HCT116 (cell line): ENCODE data around the gene ONECUT3.

ENCODE experiments used
- ATF3 ChIP-seq: IDR thresholded peaks from 2 replicates; pipeline ENCODE4 v1.6.1; 2012
- CTCF ChIP-seq, 3 experiments: fragments of 200-600 bp in 1 of 3; sonication (generic) in 1 of 3; IDR thresholded peaks in 2 of 3; conservative IDR thresholded peaks in 1 of 3; 2 replicates each; pipeline ENCODE4 v1.5.1; 2012 to 2017; ENCODE audit warnings: low read depth in 2 of 3, low read length in 2 of 3, antibody characterized with exemption in 1 of 3, borderline replicate concordance in 1 of 3, control low read depth in 1 of 3, mild to moderate bottlenecking in 1 of 3, mixed read lengths in 1 of 3, mixed run types in 1 of 3, moderate library complexity in 1 of 3; ENCODE audit not compliant: insufficient read depth in 1 of 3
- EZH2 ChIP-seq: fragments of 200-600 bp; sonication (generic); IDR thresholded peaks from 2 replicates; pipeline ENCODE4 v1.6.1; 2017; ENCODE audit warnings: antibody characterized with exemption, mixed run types
- EZH2phosphoT487 ChIP-seq: fragments of 200-600 bp; IDR thresholded peaks from 2 replicates; pipeline ENCODE4 v1.6.1; 2018; ENCODE audit warnings: antibody characterized with exemption, borderline replicate concordance
- FOSL1 ChIP-seq: IDR thresholded peaks from 2 replicates; pipeline ENCODE4 v1.6.1; 2012; ENCODE audit warnings: low read depth
- JUND ChIP-seq: IDR thresholded peaks from 2 replicates; pipeline ENCODE4 v1.6.1; 2012
- MAX ChIP-seq: IDR thresholded peaks from 2 replicates; pipeline ENCODE4 v1.6.1; 2012
- POLR2A ChIP-seq: IDR thresholded peaks from 2 replicates; pipeline ENCODE4 v1.7.0; 2011; ENCODE audit warnings: borderline replicate concordance; ENCODE audit not compliant: insufficient read depth, insufficient read length; ENCODE audit errors: extremely low read depth
- POLR2AphosphoS5 ChIP-seq: IDR thresholded peaks from 2 replicates; pipeline ENCODE4 v1.6.1; 2011; ENCODE audit warnings: mild to moderate bottlenecking, low read depth, low read length, moderate library complexity
- REST ChIP-seq: IDR thresholded peaks from 2 replicates; pipeline ENCODE4 v1.6.1; 2012; ENCODE audit warnings: low read depth
- SIN3A ChIP-seq: IDR thresholded peaks from 2 replicates; pipeline ENCODE4 v1.6.1; 2012; ENCODE audit warnings: low read depth
- YY1 ChIP-seq: IDR thresholded peaks from 2 replicates; pipeline ENCODE4 v1.6.1; 2011; ENCODE audit warnings: low read length, low read depth, moderate library complexity, mild to moderate bottlenecking; ENCODE audit not compliant: insufficient replicate concordance; ENCODE audit errors: extremely low read depth
- ZBTB33 ChIP-seq: IDR thresholded peaks from 2 replicates; pipeline ENCODE4 v1.6.1; 2011; ENCODE audit warnings: mild to moderate bottlenecking, low read length, moderate library complexity; ENCODE audit not compliant: insufficient replicate concordance; ENCODE audit errors: extremely low read depth
- ZNF274 ChIP-seq: fragments of 200-500 bp; sonication (Bioruptor generic); IDR thresholded peaks from 2 replicates; pipeline ENCODE4 v1.6.1; 2014; ENCODE audit warnings: mild to moderate bottlenecking, low read depth, low read length, inconsistent platforms

GRCh38 chr19:1705367-1705766, 47.9 kb upstream of the ONECUT3 start:
- no peak for TF ChIP-seq EZH2
- TF ChIP-seq POLR2A: no peak
- TF ChIP-seq CTCF (IDR thresholded peaks at IDR 0.05 in 2 of 3, conservative IDR thresholded peaks at IDR 0.05 in 1 of 3; ENCODE audit: borderline replicate concordance in 1 of 3, insufficient read depth in 1 of 3, low read depth in 2 of 3, low read length in 2 of 3): no peak
- TF ChIP-seq POLR2AphosphoS5: no peak
- TF ChIP-seq MAX: no peak
- TF ChIP-seq ATF3: no peak
- no peak for TF ChIP-seq YY1
- no peak for TF ChIP-seq ZNF274
- no peak for TF ChIP-seq REST
- no peak for TF ChIP-seq FOSL1
- TF ChIP-seq EZH2phosphoT487: no peak
- no peak for TF ChIP-seq ZBTB33
- TF ChIP-seq SIN3A: no peak
- TF ChIP-seq JUND: no peak
